SK-N-SH (cell line): Measurements from ENCODE around the gene TBXA2R.

Experiments
- CHD2 ChIP-seq: fragments of 150-350 bp; IDR thresholded peaks from 2 replicates; pipeline ENCODE4 v1.6.1; 2018; ENCODE audit warnings: low read length; ENCODE audit not compliant: partially characterized antibody
- CTCF ChIP-seq: fragments of 200-600 bp; sonication (generic); IDR thresholded peaks from 2 replicates; pipeline ENCODE4 v1.6.1; 2017; ENCODE audit warnings: antibody characterized with exemption, mild to moderate bottlenecking, moderate library complexity
- EP300 ChIP-seq, 2 experiments: IDR thresholded peaks; 2 replicates each; pipeline versions ENCODE4 v1.4.0 to v1.6.1; 2012; ENCODE audit warnings: borderline replicate concordance in 1 of 2, low read depth in 1 of 2, low read length in 1 of 2
- GABPA ChIP-seq: IDR thresholded peaks from 2 replicates; pipeline ENCODE4 v1.4.0; 2012; ENCODE audit warnings: low read depth, mild to moderate bottlenecking
- MEF2A ChIP-seq: IDR thresholded peaks from 2 replicates; pipeline ENCODE4 v1.4.0; 2012; ENCODE audit warnings: low read depth, borderline replicate concordance
- MXI1 ChIP-seq: IDR thresholded peaks from 2 replicates; pipeline ENCODE4 v1.6.1; 2012; ENCODE audit warnings: mild to moderate bottlenecking, low read depth, low read length, improper control_type of control experiment
- RAD21 ChIP-seq: IDR thresholded peaks from 2 replicates; pipeline ENCODE4 v1.6.1; 2012; ENCODE audit warnings: mild to moderate bottlenecking, low read length
- SMC3 ChIP-seq: IDR thresholded peaks from 2 replicates; pipeline ENCODE4 v1.6.1; 2012; ENCODE audit warnings: low read depth, low read length, improper control_type of control experiment
- TAF1 ChIP-seq: IDR thresholded peaks from 2 replicates; pipeline ENCODE4 v1.6.1; 2012; ENCODE audit warnings: low read depth, mild to moderate bottlenecking, low read length, moderate library complexity, borderline replicate concordance
- YY1 ChIP-seq: IDR thresholded peaks from 2 replicates; pipeline ENCODE4 v1.4.0; 2012; ENCODE audit warnings: low read depth, mild to moderate bottlenecking
- TF ChIP-seq, protein P1 (sequence below): IDR thresholded peaks from 2 replicates; pipeline ENCODE4 v1.4.0; 2012; ENCODE audit warnings: low read depth
- TF ChIP-seq, protein P2 (sequence below): IDR thresholded peaks from 2 replicates; pipeline ENCODE4 v1.6.1; 2012; ENCODE audit warnings: mild to moderate bottlenecking, low read depth, low read length, moderate library complexity

DNA sequence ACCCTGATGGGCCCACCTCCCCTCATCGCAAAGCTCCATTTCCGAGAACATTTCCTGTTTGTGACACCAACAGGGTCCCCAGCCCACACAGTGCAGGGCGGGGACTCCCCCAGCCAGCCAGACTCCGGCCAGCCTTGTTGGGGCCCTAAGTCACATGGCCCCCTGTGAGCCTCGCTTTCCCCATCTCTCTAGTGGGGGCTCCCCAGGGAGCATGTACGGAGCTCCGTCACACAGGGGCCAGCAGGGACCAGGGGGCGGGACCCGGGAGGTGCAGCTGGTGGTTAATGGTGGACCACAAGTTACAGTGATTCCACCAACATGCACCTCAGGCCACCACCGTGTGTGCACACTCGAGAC is 1.7 kb downstream of the TBXA2R start:
- TF ChIP-seq RAD21 (no peak), TAF1 (no peak), EP300 (IDR thresholded peaks at IDR 0.05; ENCODE audit: borderline replicate concordance in 1 of 2, low read depth in 1 of 2, low read length in 1 of 2) (no peak), CTCF (no peak), YY1 (no peak), CHD2 (no peak), MEF2A (no peak), SMC3 (no peak), GABPA (no peak), MXI1 (no peak)
- TF ChIP-seq, protein P1, sequence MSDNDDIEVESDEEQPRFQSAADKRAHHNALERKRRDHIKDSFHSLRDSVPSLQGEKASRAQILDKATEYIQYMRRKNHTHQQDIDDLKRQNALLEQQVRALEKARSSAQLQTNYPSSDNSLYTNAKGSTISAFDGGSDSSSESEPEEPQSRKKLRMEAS: no peak
- TF ChIP-seq, protein P2, sequence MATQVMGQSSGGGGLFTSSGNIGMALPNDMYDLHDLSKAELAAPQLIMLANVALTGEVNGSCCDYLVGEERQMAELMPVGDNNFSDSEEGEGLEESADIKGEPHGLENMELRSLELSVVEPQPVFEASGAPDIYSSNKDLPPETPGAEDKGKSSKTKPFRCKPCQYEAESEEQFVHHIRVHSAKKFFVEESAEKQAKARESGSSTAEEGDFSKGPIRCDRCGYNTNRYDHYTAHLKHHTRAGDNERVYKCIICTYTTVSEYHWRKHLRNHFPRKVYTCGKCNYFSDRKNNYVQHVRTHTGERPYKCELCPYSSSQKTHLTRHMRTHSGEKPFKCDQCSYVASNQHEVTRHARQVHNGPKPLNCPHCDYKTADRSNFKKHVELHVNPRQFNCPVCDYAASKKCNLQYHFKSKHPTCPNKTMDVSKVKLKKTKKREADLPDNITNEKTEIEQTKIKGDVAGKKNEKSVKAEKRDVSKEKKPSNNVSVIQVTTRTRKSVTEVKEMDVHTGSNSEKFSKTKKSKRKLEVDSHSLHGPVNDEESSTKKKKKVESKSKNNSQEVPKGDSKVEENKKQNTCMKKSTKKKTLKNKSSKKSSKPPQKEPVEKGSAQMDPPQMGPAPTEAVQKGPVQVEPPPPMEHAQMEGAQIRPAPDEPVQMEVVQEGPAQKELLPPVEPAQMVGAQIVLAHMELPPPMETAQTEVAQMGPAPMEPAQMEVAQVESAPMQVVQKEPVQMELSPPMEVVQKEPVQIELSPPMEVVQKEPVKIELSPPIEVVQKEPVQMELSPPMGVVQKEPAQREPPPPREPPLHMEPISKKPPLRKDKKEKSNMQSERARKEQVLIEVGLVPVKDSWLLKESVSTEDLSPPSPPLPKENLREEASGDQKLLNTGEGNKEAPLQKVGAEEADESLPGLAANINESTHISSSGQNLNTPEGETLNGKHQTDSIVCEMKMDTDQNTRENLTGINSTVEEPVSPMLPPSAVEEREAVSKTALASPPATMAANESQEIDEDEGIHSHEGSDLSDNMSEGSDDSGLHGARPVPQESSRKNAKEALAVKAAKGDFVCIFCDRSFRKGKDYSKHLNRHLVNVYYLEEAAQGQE: no peak
